HUES48 (cell line): ENCODE measurements around the gene SCFD2.

Experiments
- H3K27ac ChIP-seq: one replicate; pipeline ENCODE4 v1.7.0; 2013; ENCODE audit warnings: low read depth, low read length, inconsistent platforms
- H3K27me3 ChIP-seq: 2 replicates; pipeline ENCODE4 v1.6.1; 2013; ENCODE audit warnings: mild to moderate bottlenecking, low read length; ENCODE audit not compliant: control insufficient read depth, insufficient read depth
- H3K36me3 ChIP-seq: 2 replicates; pipeline ENCODE4 v1.6.1; 2013; ENCODE audit warnings: low read length; ENCODE audit not compliant: control insufficient read depth, insufficient read depth
- H3K4me1 ChIP-seq: 2 replicates; pipeline ENCODE4 v1.6.1; 2013; ENCODE audit warnings: mild to moderate bottlenecking, low read length; ENCODE audit not compliant: control insufficient read depth, insufficient read depth
- H3K4me3 ChIP-seq: 2 replicates; pipeline ENCODE4 v1.5.1; 2013; ENCODE audit warnings: mild to moderate bottlenecking, low read depth, low read length
- H3K9ac ChIP-seq: 2 replicates; pipeline ENCODE4 v1.6.1; 2013; ENCODE audit warnings: mild to moderate bottlenecking, low read depth, low read length, moderate library complexity
- H3K9me3 ChIP-seq: 2 replicates; pipeline ENCODE4 v1.6.1; 2013; ENCODE audit warnings: low read length; ENCODE audit not compliant: control insufficient read depth, insufficient read depth

The SCFD2 gene

DNA sequence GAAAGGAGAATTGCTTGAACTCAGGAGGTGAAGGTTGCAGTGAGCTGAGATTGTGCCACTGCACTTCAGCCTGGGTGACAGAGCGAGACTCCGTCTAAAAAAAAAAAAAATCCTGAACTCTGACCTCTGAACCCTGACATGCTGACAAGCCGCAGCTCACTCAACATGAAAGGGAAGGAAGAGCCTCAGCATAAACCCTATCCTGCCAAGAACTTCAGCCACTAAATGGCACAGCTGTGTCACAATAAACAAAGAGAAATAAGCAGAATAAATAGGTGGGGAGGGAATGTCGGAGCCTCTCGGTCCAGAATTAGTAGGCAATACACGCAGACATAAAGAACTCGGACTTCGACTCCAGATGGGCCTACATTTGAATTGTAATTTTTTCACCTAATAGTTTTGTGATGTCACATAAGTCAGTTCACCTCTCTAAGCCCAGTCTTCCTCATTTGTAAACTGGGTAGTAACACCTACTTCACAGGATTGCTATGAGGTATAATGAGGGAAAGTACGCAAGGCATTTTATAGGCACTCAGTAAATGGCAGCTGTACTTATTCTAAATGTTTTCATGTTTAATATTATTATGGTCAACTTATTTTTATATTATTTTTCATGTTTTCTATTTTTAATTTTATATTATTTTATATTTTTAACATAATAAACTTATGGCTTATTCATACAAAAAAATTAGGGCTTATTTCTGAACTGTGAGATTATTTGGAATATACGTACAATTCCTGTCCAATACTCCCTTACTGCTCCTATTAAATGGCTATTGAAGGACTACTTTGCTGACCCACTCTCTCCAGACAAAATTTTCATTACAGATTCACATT is 243.4 kb downstream of the SCFD2 start:
- Histone ChIP-seq H3K9me3 (no peaks in the 10 kb centered on the region), H3K4me3 (no peak overlapping the region), H3K36me3 (no peaks in the 10 kb centered on the region), H3K9ac (no peak overlapping the region), H3K4me1 (peaks cover 10% of the 10 kb centered on the region; the same call in 1 of the 2 replicates), H3K27me3 (no peaks in the 10 kb centered on the region), H3K27ac (no peak overlapping the region)

DNA sequence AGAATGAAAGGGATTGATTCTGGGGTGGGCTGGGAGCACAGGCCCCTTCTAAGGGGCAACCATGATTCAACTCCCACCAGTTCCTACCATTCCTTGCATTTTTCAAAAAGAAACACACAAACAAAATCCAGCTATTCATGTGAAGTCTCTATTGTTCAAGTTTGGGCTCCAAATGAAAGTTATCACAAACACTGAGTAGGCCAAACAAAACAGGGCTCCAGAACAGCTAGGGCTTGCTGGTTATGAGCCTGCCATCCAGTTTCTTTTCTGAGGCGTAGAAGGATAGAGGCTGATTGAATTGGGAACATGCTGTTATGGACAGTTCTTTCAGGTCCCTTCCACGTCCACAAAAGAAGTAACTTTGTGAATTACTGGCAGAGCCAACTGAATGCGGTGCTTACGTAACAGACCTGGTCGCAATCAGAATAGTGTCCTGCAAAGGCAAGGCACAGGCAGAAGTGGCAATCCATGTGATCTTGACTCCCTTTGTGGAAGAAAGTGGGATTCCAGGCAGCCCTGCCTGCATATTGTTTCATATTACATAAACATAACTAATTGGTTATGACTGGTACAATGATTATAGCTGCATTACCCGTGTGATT is 244.5 kb downstream of the SCFD2 start:
- Histone ChIP-seq H3K4me1 (peaks cover 10% of the 10 kb centered on the region; the same call in 1 of the 2 replicates), H3K4me3 (no peak overlapping the region), H3K9me3 (no peaks in the 10 kb centered on the region), H3K27me3 (no peaks in the 10 kb centered on the region), H3K9ac (no peak overlapping the region), H3K27ac (no peak overlapping the region), H3K36me3 (no peaks in the 10 kb centered on the region)

DNA sequence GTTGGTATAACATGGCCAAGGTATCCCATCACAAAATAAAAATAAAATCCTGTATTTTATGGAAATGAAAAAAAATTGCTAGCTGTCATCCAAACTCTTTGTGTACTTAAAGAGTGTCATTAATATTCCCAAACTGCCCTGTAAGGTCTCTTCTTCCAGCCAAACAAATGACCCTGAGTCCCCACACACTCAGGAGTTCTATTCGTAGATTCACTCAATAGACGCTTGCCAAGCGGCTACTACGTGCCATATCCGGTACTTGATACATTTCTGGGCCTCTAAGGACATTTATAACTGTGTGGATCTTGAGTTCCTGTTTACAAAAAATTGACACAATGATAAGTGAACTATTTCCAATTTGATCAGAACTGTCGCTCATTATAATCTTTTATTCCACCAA is 245.1 kb downstream of the SCFD2 start:
- Histone ChIP-seq H3K4me1 (peaks cover 10% of the 10 kb centered on the region; the same call in 1 of the 2 replicates), H3K27ac (no peak overlapping the region), H3K36me3 (no peaks in the 10 kb centered on the region), H3K4me3 (no peak overlapping the region), H3K9me3 (no peaks in the 10 kb centered on the region), H3K27me3 (no peaks in the 10 kb centered on the region), H3K9ac (no peak overlapping the region)

DNA sequence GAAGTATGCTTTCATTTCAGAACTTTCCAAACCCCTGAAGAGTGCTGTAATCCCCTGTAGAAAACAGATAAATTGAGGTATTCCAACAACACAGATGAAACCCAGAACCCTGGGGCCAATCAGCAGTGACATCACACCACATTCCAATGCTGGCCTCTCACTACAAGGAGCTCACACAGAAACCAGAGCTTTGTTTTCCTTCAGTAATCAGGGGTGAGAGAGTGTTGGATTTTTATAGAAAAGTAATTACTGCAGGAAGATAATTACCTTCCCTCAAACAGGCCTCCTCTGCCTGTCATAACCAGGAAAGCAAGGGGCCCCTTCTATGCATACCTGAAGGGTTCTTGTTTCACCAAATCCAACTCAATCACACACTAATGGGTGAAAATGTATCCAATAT is 246.2 kb downstream of the SCFD2 start:
- no peaks in the 10 kb centered on the region for H3K9me3 ChIP-seq
- peaks cover 10% of the 10 kb centered on the region; the same call in 1 of the 2 replicates for H3K4me1 ChIP-seq
- no peak overlapping the region for H3K9ac ChIP-seq
- no peaks in the 10 kb centered on the region for H3K36me3 ChIP-seq
- H3K27ac ChIP-seq: peak overlapping the region; percentile 73
- no peak overlapping the region for H3K4me3 ChIP-seq
- no peaks in the 10 kb centered on the region for H3K27me3 ChIP-seq

DNA sequence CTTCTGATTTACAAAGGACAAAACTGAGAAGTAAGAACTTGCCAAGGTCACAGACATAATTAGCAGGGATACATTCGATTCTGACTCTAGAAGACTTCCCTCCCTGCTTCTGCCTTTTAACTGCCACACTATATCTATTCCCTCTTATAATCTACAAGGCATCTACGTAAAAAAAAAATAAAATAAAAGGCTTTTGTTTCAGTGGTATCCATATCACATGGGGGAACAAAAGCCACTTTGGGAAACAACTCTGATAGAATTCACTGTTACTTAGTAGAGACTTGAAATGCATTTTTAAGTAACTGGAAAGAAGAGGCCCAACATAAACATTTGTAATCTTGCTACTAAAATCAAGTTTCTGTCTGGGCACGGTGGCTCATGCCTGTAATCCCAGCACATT is 247.2 kb downstream of the SCFD2 start:
- Histone ChIP-seq H3K4me1 (peaks cover 10% of the 10 kb centered on the region; the same call in 1 of the 2 replicates), H3K4me3 (no peak overlapping the region), H3K9me3 (no peaks in the 10 kb centered on the region), H3K27ac (no peak overlapping the region), H3K36me3 (no peaks in the 10 kb centered on the region), H3K9ac (no peak overlapping the region), H3K27me3 (no peaks in the 10 kb centered on the region)

DNA sequence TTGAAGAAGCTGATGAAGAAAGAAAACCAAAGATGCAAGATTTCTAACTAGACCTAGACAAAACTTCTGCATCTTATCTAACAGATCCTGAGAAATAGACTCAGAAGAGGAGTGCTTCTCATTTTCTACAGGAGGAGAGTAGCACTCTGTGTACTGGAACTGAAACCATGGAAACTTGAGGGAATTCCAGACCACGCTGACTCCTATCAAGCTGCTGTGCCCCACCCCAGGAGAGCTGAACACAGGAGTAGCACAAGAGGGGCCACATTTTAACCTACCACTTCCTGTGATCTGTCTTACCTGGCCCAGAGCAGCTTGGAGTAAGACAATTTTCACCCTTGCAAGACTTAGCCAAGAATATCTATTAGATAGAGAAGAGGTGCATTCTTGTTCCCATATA is 248.9 kb downstream of the SCFD2 start:
- Histone ChIP-seq H3K36me3 (no peaks in the 10 kb centered on the region), H3K4me1 (peaks cover 10% of the 10 kb centered on the region; the same call in 1 of the 2 replicates), H3K9ac (no peak overlapping the region), H3K9me3 (no peaks in the 10 kb centered on the region), H3K27me3 (no peaks in the 10 kb centered on the region), H3K27ac (no peak overlapping the region), H3K4me3 (no peak overlapping the region)

DNA sequence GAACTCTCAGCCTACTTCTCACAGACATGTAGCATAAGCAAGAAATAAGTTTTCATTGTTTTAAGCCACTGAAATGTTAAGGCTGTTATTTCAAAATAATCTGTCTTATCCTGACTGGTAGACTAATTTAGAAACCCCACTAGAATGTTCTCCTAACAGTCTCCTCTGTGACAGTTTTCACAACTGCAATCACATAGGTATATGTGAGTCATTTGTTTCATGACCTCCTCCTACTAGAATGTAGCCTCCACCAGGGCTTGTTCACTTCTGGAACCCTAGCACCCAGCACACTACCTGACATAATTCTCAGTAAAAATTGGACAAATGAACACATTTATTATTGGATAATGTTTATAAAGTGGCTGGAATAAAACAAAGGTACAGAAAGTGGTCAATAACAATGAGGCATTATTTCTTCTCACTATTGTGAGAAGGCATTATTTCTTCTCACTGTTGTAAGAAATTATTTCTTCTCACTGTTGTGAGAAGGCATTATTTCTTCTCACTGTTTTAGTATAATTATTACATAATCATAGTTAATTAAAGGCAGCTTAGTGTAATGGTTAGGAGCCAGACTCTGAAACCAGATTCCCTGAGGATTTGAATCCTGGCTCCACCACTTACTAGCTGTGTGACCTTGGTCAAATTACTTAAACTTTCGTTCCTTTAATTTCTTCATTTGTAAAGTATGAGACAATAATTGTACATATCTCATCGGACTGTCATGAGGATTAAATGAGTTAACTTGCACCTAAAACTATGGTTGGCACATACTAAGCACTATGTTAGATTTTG is 252.2 kb downstream of the SCFD2 start:
- Histone ChIP-seq H3K9ac (no peak overlapping the region), H3K9me3 (no peaks in the 10 kb centered on the region), H3K27me3 (no peaks in the 10 kb centered on the region)

DNA sequence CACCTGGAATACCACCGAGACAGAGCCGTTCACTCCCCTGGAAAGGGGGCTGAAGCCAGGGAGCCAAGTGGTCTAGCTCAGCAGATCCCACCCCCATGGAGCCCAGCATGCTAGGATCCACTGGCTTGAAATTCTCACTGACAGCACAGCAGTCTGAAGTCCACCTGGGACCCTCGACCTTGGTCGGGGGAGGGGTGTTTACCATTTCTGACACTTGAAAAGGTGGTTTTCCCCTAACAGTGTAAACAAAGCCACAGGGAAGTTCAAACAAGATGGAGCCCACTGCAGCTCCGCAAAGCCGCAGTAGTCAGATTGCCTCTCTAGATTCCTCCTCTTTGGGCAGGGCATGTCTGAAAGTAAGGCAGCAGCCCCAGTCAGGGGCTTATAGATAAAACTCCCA is 260.5 kb downstream of the SCFD2 start:
- no peaks in the 10 kb centered on the region for H3K36me3 ChIP-seq
- H3K4me3 ChIP-seq: no peak overlapping the region
- no peaks in the 10 kb centered on the region for H3K9me3 ChIP-seq
- H3K27me3 ChIP-seq: no peaks in the 10 kb centered on the region
- no peak overlapping the region for H3K9ac ChIP-seq
- no peak overlapping the region for H3K27ac ChIP-seq
- no peaks in the 10 kb centered on the region for H3K4me1 ChIP-seq

More for the DNA sequence above, 252.2 kb downstream of the SCFD2 start:
- no peak overlapping the region for H3K4me3 ChIP-seq
- H3K36me3 ChIP-seq: no peaks in the 10 kb centered on the region
- no peak overlapping the region for H3K27ac ChIP-seq
- H3K4me1 ChIP-seq: peaks cover 3% of the 10 kb centered on the region; the same call in 1 of the 2 replicates

DNA sequence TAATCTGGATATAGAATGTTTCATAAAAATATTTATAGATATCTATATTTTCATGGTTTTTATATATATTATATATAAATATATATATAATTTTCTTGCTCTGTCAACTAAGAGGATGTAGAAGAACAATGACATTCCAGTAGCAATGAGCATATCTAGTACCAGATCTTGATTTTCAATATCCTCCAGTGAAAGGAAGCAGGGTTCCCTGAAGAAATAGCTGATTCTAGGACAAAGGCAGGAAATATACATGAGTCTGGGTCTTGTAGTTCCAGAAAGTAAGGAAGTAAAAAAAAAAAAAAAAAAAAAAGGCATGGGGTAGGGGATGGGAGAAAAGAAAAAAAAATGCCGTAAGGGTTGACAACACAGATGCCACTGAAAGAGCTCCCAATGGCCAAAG is 262.4 kb downstream of the SCFD2 start:
- H3K27ac ChIP-seq: no peak overlapping the region
- no peaks in the 10 kb centered on the region; the same call in 1 of the 2 replicates for H3K9me3 ChIP-seq
- no peaks in the 10 kb centered on the region for H3K4me1 ChIP-seq
- no peaks in the 10 kb centered on the region for H3K27me3 ChIP-seq
- H3K9ac ChIP-seq: no peak overlapping the region
- H3K4me3 ChIP-seq: no peak overlapping the region
- no peaks in the 10 kb centered on the region for H3K36me3 ChIP-seq

DNA sequence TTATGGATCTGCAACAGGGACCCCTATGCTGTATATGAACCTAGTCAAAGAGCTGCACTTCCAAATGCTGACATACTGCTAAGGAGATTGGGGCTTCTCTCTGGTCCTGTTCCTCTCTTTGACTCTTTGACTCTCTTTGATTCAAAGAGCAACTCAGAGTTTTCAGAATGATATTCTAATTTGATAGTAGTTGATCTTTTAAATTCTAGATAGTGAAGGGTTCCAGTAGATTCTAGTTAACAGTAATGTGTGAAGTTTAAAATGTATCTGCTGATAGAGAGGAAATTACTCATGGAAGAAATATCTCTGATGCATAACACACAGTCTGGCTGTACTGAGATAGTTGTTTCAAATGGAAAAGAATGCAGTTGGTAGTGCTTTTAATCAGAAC is 264.7 kb downstream of the SCFD2 start:
- Histone ChIP-seq H3K4me1 (no peaks in the 10 kb centered on the region), H3K27me3 (no peaks in the 10 kb centered on the region), H3K27ac (no peak overlapping the region), H3K9ac (no peak overlapping the region), H3K36me3 (no peaks in the 10 kb centered on the region), H3K4me3 (no peak overlapping the region), H3K9me3 (no peaks in the 10 kb centered on the region; the same call in 1 of the 2 replicates)
